Stimulated activated CD4-positive, alpha-beta T cell treated with anti-CD3 and anti-CD28 coated beads, Interleukin-4, amount 100 ng/mL, for 4 hours (primary cell): Measurements from ENCODE around the gene KCNQ2.
A peak's percentile ranks its signal among the peaks of the same experiment; 100 is the strongest.

ENCODE experiments used
- DNase-seq, 2 experiments: peaks; one replicate each; pipeline ENCODE4 v3.0.0-alpha.2; 2020

KCNQ2 gene

GRCh38 chr20:63501818-63502670, 29.6 kb upstream of the KCNQ2 start:
- DNase-seq, result no peak

- no peak for DNase-seq
Measured at GRCh38 chr20:63500902-63501817, 28.7 kb upstream of the KCNQ2 start.

DNA sequence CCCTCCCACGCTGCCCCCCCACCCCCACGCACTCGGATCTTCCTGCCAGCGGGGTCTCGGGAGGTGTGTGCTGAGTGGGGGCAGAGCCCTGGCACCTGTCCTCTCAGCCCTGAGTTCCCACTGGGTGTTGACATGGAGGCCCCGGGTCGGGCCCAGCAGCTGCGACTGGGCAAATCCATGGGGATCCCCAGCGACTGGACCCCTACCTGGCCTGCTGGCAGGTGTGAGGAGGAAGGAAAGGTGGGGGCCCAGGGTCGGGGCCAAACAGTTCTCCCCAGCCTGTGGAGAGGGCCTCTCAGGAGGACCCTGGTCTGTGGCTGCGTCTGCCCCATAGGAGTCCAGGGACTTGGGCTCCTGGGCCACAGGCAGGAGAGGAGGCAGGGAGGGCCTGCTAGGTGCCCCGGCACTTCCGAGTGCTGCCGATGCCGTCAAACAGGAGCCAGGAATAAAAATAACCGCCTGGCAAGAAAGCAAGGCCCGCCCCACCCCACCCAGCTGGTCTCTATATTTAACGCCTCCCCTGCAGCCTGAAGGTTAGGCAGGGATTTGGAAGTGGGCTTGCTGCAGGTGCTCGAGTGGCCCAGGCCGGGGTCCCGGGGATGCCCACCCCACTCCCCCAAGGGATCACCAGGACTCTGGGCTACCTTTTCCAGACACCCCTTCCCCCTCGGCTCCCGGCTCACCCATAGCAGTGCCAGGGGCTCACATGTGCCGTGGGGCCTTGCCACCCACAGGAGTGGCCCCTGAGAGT, 27.9 kb upstream of the KCNQ2 start:
- no peak for DNase-seq

- no peak for DNase-seq
Measured at GRCh38 chr20:63499338-63499969, 27.0 kb upstream of the KCNQ2 start.

DNA sequence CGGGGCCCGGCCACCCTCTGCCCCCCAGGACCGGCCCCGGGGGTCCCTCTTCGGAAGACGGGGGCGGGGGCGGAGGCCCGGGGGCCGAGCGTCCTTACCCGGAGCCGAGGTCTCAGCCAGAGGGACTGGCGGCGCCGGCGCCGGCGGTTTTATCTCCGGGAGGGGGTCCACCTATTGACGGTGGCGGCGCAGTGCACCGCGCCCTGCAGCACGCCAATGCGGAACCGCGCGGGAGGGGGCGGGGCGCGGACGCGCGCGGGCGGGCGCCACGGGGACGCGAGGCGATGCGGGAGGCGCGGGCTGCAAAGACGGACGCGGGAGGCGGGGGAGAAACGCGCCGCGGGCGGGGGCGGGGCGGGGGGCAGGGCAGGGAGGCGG, 26.5 kb upstream of the KCNQ2 start, which contains the start of gene EEF1A2:
EEF1A2 (minus strand) TSS at position 124 of the 378 bp plus-strand sequence. CDS start 1,320 bp downstream, outside the sequence.
- DNase-seq, result peak; percentile 41 to 44

DNA sequence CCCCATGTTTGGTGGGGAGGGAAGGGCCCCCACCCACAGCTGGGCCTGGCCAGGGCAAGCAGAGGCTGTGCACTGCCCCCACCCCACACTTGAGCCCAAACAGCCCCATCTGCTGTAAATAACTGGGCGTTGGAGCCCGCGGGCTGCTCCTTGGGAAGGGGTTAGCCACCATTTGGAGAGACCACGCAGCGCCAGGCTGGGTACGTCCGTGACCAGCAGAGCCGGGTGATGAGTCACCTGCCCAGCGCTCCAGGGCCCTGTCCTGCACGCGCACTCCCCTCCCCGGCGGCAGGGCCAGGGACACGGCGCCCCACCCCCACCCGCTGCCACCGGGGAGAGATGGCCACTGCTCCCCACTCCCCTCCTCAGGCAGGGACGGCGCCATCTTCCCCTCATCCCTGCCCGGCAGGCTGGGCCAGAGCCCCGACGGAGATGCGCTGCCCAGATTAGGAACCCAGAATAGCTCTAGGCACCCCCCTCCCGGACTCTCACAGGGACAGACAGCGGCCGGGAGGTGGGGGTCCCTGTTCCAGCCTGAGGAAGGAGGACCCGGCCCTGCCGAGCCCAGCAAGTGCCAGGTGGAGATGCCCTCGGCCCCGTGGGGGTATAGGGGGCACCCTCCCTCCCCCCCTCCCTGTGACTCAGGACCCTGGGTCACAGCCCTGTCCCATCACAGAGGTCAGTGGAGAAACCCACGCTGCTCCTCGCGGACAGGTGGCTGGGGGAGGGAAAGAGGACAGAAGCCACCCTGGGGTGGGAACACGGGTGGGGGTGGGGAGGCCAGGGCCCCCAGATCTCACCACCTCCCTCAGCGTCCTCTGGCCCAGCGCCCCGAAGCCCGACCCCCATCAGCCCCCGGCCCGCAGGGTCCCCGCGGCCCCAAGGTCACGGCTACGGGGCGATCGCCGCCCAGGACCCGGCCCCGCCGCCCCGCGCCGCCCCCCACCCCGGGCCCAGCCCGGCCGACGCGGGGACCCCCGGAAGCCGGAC, 25.8 kb upstream of the KCNQ2 start:
- DNase-seq, result no peak

GRCh38 chr20:63497138-63497945, 24.9 kb upstream of the KCNQ2 start:
- DNase-seq, result no peak

- no peak for DNase-seq
Measured at GRCh38 chr20:63496596-63497120, 24.2 kb upstream of the KCNQ2 start.

DNA sequence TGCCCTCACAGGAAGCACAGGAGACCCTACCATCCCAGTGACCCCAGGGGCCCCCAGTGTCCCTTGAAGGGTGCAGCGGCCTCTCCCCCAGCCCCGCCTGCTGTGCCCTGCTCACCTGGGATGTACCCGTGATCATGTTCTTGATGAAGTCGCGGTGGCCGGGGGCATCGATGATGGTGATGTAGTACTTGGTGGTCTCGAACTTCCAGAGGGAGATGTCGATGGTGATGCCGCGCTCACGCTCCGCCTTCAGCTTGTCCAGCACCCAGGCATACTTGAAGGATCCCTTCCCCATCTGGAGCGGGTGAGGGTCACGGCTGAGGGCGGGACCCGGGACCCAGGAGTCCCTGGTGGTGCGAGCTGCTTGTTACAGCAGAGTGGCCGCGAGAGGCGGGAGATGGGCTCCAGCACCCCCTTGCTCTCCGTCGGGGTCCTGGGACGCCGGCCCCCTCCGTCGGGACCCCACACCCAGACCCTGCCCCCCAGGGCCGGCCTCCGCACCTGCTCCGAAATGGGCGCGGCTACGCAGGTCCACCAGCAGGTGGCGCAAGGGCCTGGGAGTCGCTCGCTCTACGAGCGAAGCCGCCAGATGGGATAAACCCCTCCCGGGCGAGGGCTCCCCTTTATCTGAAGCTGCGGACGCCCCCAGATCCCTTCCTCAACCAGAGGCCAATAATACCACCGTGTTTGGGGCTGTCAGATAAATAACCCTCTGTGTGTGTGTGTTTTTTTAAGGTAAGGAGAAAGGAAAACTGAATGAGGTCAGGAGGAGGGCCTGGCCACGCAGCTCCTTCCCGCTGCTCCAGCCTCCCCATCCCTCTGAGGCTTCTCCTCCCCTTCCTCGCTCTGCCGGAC, 23.5 kb upstream of the KCNQ2 start:
- DNase-seq, result peak; percentile 66 to 77

GRCh38 chr20:63495167-63495720, 22.8 kb upstream of the KCNQ2 start:
- DNase-seq, result no peak

- DNase-seq, result no peak
Measured at GRCh38 chr20:63494420-63495166, 22.1 kb upstream of the KCNQ2 start.

GRCh38 chr20:63494084-63494419, 21.6 kb upstream of the KCNQ2 start:
- no peak for DNase-seq

DNA sequence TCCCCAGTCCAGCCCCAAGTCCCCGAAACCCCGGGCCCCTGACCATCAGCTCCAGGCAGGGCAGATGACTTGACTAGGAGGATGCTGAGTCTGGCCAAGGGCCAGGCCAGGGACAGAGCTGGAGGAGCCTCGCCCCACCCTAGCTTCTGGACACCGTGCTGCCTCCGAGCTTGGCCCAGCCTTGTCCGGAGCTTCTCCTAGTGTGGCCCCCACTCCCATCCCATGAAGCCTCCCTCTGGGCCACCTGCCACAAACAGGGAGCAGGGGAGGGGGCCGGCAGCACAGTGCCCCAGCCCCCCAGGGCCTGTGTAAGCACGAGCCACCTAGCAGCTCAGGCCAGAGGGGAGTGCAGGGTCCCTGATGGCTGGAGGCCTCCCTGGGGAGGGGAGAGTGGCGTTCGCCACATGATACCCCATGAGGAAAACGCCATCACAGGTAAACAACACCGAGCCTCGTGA, 21.1 kb upstream of the KCNQ2 start:
- DNase-seq, result no peak

DNA sequence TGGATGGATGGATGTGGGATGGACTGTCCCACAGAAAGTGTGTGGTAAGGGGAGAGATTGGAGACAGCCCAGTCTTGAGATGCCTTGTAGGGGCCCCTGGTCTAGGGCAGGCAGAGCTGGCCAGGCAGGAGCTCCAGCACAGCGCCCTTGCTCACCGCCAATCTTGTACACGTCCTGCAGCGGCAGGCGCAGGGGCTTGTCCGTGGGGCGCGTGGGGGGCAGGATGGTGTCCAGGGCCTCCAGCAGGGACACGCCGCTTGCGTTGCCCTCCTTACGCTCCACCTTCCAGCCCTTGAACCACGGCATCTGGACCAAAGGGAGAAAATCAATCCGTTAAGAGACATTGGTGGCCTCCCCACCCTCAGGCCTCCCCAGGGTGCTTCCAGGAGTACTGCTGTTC, 20.5 kb upstream of the KCNQ2 start:
- DNase-seq, result no peak

DNA sequence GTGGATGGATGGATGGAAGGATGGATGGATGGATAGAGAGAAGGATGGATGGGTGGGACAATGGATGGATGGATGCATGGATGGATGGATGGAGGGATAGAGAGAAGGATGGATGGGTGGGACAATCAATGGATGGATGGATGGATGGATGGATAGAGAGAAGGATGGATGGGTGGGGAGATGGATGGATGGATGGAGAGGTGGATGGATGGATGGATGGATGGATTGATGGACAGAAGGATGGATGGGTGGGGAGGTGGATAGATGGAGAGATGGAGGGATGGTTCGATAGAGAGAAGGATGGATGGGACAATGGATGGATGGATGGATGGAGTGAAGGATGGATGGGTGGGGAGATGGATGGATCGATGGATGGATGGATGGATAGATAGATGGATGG, 20.1 kb upstream of the KCNQ2 start:
- DNase-seq, result no peak

- DNase-seq, result no peak
Measured at GRCh38 chr20:63491635-63492230, 19.3 kb upstream of the KCNQ2 start.

DNA sequence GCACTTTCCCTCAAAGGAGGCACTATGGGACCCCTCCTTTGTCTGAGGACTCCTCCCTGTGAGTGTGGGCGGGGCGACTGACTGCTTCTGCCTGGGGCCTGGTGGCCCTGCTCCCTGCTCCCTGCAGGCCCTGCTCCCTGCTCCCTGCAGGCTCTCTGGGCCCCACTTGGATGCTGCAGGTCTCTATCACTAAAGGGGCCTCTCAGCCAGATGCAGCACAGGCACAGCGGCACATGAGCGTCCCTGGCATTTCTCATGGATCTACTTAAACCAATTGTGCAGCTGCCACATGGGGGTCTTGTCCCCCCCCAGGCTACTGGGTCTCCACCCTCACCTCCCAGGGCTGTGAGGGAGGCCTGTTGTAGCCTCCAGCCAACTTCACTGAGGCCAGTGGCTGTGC, 18.6 kb upstream of the KCNQ2 start:
- no peak for DNase-seq

DNA sequence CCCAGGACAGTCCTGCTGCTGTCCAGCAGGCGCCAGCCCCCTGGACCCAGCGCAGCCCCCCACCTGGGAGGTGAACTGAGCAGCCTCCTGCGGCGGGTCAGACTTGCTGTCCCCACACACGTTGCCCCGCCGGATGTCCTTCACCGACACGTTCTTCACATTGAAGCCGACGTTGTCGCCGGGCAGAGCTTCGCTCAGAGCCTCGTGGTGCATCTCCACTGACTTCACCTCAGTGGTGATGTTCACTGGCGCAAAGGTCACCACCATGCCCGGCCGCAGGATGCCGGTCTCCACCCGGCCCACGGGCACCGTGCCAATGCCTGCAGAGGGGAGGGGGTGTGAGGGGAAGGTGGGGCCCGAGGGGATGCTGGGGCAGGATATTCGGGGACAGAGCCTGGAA, 18.0 kb upstream of the KCNQ2 start:
- no peak for DNase-seq
